Stimulated activated CD4-positive, alpha-beta T cell treated with anti-CD3 and anti-CD28 coated beads, Interleukin-4, amount 100 ng/mL, for 1 hour (primary cell): ENCODE results near the gene PPP2R2C.

ENCODE experiments used
- DNase-seq: peaks from one replicate; pipeline ENCODE4 v3.0.0-alpha.2; 2020

Gene PPP2R2C

GRCh38 chr4:6359536-6360308, 112.7 kb downstream of the PPP2R2C start:
- no peak for DNase-seq

- DNase-seq: no peak
Measured at GRCh38 chr4:6357476-6357875, 114.9 kb downstream of the PPP2R2C start.

GRCh38 chr4:6356076-6356560, 116.3 kb downstream of the PPP2R2C start:
- DNase-seq: no peak

- DNase-seq: no peak
Measured at GRCh38 chr4:6355052-6355451, 117.4 kb downstream of the PPP2R2C start.

- no peak for DNase-seq
Measured at GRCh38 chr4:6354626-6355025, 117.8 kb downstream of the PPP2R2C start.

- no peak for DNase-seq
Measured at GRCh38 chr4:6354119-6354518, 118.3 kb downstream of the PPP2R2C start.

GRCh38 chr4:6352031-6352692, 120.3 kb downstream of the PPP2R2C start:
- DNase-seq: no peak

- DNase-seq: no peak
Measured at GRCh38 chr4:6351246-6352000, 121.0 kb downstream of the PPP2R2C start.

- DNase-seq: no peak
Measured at GRCh38 chr4:6350646-6351045, 121.8 kb downstream of the PPP2R2C start.

- DNase-seq: no peak
Measured at GRCh38 chr4:6349896-6350603, 122.4 kb downstream of the PPP2R2C start.

GRCh38 chr4:6348408-6348807, 124.0 kb downstream of the PPP2R2C start:
- DNase-seq: no peak

- DNase-seq: no peak
Measured at GRCh38 chr4:6347511-6348045, 124.8 kb downstream of the PPP2R2C start.

- no peak for DNase-seq
Measured at GRCh38 chr4:6346373-6347110, 125.9 kb downstream of the PPP2R2C start.

GRCh38 chr4:6345866-6346265, 126.5 kb downstream of the PPP2R2C start:
- DNase-seq: no peak

GRCh38 chr4:6345096-6345830, 127.2 kb downstream of the PPP2R2C start:
- DNase-seq: no peak

- no peak for DNase-seq
Measured at GRCh38 chr4:6343939-6344408, 128.4 kb downstream of the PPP2R2C start.

- DNase-seq: no peak
Measured at GRCh38 chr4:6342530-6343293, 129.7 kb downstream of the PPP2R2C start.

GRCh38 chr4:6341696-6342095, 130.7 kb downstream of the PPP2R2C start:
- no peak for DNase-seq

- DNase-seq: no peak
Measured at GRCh38 chr4:6340446-6341015, 131.9 kb downstream of the PPP2R2C start.
